GM12878 (cell line): Measurements from ENCODE around the gene IFRD2. TPM values are rescaled to one million over a fixed set of nuclear protein-coding genes. Genes with fewer than 3 reads are reported as not detected.

Source experiments
- ATAC-seq: fragments of 200-7000 bp; cut with Tn5 transposase; 3 replicates; pipeline ENCODE4 v1.9.1; 2020; ENCODE audit warnings: mild to moderate bottlenecking, moderate library complexity
- BruUV-seq: library from RNA; stranded (reverse); fragments of 400-500 nt; replicated peaks from 2 replicates; lab custom pipeline; 2021; lab: Mats Ljungman, UMichigan
- CTCF ChIA-PET: fragments of 300-600 bp; sonication (Branson Sonifier 250); formaldehyde crosslinking; extraction: SDS; loops from one replicate; lab custom pipeline; 2021; ENCODE audit warnings: inconsistent platforms; lab: Yijun Ruan, JAX
- POLR2A ChIA-PET: fragments of 350-600 bp; formaldehyde crosslinking; extraction: SDS; loops from one replicate; lab custom pipeline; 2021; ENCODE audit warnings: inconsistent platforms; lab: Charles Lee
- RAD21 ChIA-PET: fragments of 300-600 bp; sonication (Branson Sonifier 250); formaldehyde crosslinking; loops from one replicate; lab custom pipeline; 2023; ENCODE audit warnings: antibody characterized with exemption; ENCODE audit not compliant: unreplicated experiment; lab: Charles Lee
- SMC1A ChIA-PET: fragments of 300-600 bp; sonication (Branson Sonifier 250); formaldehyde crosslinking; loops from one replicate; lab custom pipeline; 2023; ENCODE audit not compliant: unreplicated experiment, uncharacterized antibody; lab: Charles Lee
- DNase-seq: peaks from one replicate; pipeline ENCODE4 v3.0.0-alpha.2; 2011; ENCODE audit warnings: low read depth, low spot score
- FAIRE-seq: peaks from 3 replicates; lab custom pipeline; 2011; peaks lifted over from hg19 to GRCh38; lab: Jason Lieb, UNC
- H2AFZ ChIP-seq: 2 replicates; pipeline ENCODE4 v1.6.0; 2011; ENCODE audit warnings: low read depth, low read length, control low read depth; ENCODE audit not compliant: control insufficient read depth
- H3K27ac ChIP-seq: 2 replicates; pipeline ENCODE4 v1.5.1; 2011; ENCODE audit warnings: control low read depth; ENCODE audit not compliant: control insufficient read depth, insufficient read depth
- H3K27me3 ChIP-seq, 2 experiments: replicated peaks in 1 of 2; 2 replicates each; pipeline versions ENCODE4 v1.6.0 to v1.6.1; 2011; ENCODE audit warnings: low read length in 1 of 2; ENCODE audit not compliant: control insufficient read depth in 2 of 2, insufficient read depth in 2 of 2
- H3K36me3 ChIP-seq, 2 experiments: 2 replicates each; pipeline ENCODE4 v1.5.1; 2011; ENCODE audit warnings: low read length in 1 of 2; ENCODE audit not compliant: control insufficient read depth in 2 of 2, insufficient read depth in 2 of 2
- H3K4me1 ChIP-seq: 2 replicates; pipeline ENCODE4 v1.6.1; 2011; ENCODE audit warnings: mild to moderate bottlenecking, low read length, moderate library complexity, mixed read lengths; ENCODE audit not compliant: control insufficient read depth, insufficient read depth
- H3K4me2 ChIP-seq: 2 replicates; pipeline ENCODE4 v1.6.0; 2011; ENCODE audit warnings: control low read depth; ENCODE audit not compliant: control insufficient read depth, insufficient read depth
- H3K4me3 ChIP-seq: fragments of 200-600 bp; sonication (generic); 2 replicates; pipeline ENCODE4 v1.5.1; 2016
- H3K79me2 ChIP-seq: 2 replicates; pipeline ENCODE4 v1.6.0; 2011; ENCODE audit warnings: low read length; ENCODE audit not compliant: control insufficient read depth, insufficient read depth
- H3K9ac ChIP-seq: 2 replicates; pipeline ENCODE4 v1.8.0; 2011; ENCODE audit warnings: low read length, control low read depth, mixed read lengths; ENCODE audit not compliant: control insufficient read depth, insufficient read depth
- H3K9me3 ChIP-seq: replicated peaks from 3 replicates; pipeline ENCODE4 v1.5.1; 2011; ENCODE audit warnings: mild to moderate bottlenecking, low read length; ENCODE audit not compliant: control insufficient read depth, insufficient read depth
- H4K20me1 ChIP-seq: 2 replicates; pipeline ENCODE4 v1.6.0; 2011; ENCODE audit not compliant: control insufficient read depth, insufficient read depth
- ATF7 ChIP-seq: fragments of 450-650 bp; IDR thresholded peaks from 2 replicates; pipeline ENCODE4 v1.6.1; 2016; ENCODE audit warnings: low read depth, mild to moderate bottlenecking
- BACH1 ChIP-seq: fragments of 450-650 bp; IDR thresholded peaks from 2 replicates; pipeline ENCODE4 v1.6.1; 2017; ENCODE audit warnings: mild to moderate bottlenecking, borderline replicate concordance
- CBX3 ChIP-seq: fragments of 200-600 bp; sonication (generic); IDR thresholded peaks from 2 replicates; pipeline ENCODE4 v1.6.1; 2016; ENCODE audit warnings: low read depth, borderline replicate concordance
- CHD4 ChIP-seq: fragments of 200-600 bp; sonication (generic); IDR thresholded peaks from 2 replicates; pipeline ENCODE4 v1.6.1; 2016; ENCODE audit warnings: mild to moderate bottlenecking
- EED ChIP-seq: sonication (generic); IDR thresholded peaks from 2 replicates; pipeline ENCODE4 v1.6.1; 2016; ENCODE audit warnings: antibody characterized with exemption, low read depth
- EGR1 ChIP-seq, 2 experiments: IDR thresholded peaks; 1 replicate in 1 of 2; 2 replicates in 1 of 2; pipeline ENCODE4 v1.6.1; 2011 to 2012; ENCODE audit warnings: low read depth in 2 of 2, low read length in 2 of 2, borderline replicate concordance in 1 of 2, mild to moderate bottlenecking in 1 of 2, moderate library complexity in 1 of 2
- EZH2 ChIP-seq: IDR thresholded peaks from 2 replicates; pipeline ENCODE4 v1.6.1; 2012; ENCODE audit warnings: low read depth, mild to moderate bottlenecking, control low read depth, inconsistent platforms, low read length, borderline replicate concordance; ENCODE audit not compliant: control insufficient read depth
- FOXK2 ChIP-seq: fragments of 450-650 bp; IDR thresholded peaks from 2 replicates; pipeline ENCODE4 v1.6.1; 2017; ENCODE audit warnings: mild to moderate bottlenecking, moderate library complexity
- GATAD2B ChIP-seq: fragments of 450-650 bp; conservative IDR thresholded peaks from 2 replicates; pipeline ENCODE4 v1.6.1; 2017; ENCODE audit warnings: low read depth, mild to moderate bottlenecking, moderate library complexity
- LARP7 ChIP-seq: fragments of 450-650 bp; IDR thresholded peaks from 2 replicates; pipeline ENCODE4 v1.6.1; 2017; ENCODE audit warnings: mild to moderate bottlenecking
- NFYA ChIP-seq: IDR thresholded peaks from 2 replicates; pipeline ENCODE4 v1.6.1; 2011; ENCODE audit warnings: low read depth, mild to moderate bottlenecking, low read length, improper control_type of control experiment, borderline replicate concordance
- SIX5 ChIP-seq: IDR thresholded peaks from 2 replicates; pipeline ENCODE4 v1.6.1; 2011; ENCODE audit warnings: mild to moderate bottlenecking, low read depth, low read length, moderate library complexity; ENCODE audit not compliant: severe bottlenecking
- SMARCA5 ChIP-seq: fragments of 450-650 bp; IDR thresholded peaks from 2 replicates; pipeline ENCODE4 v1.6.1; 2017; ENCODE audit warnings: mild to moderate bottlenecking
- TCF7 ChIP-seq: IDR thresholded peaks from 2 replicates; pipeline ENCODE4 v1.6.1; 2014; ENCODE audit warnings: antibody characterized with exemption, borderline replicate concordance
- ZSCAN29 ChIP-seq: fragments of 450-650 bp; IDR thresholded peaks from 2 replicates; pipeline ENCODE4 v1.6.1; 2017; ENCODE audit warnings: mild to moderate bottlenecking, moderate library complexity
- WGBS: methylation state at CpG from one replicate; pipeline ENCODE4 v1.1.6; 2016; ENCODE audit warnings: low lambda C conversion rate; ENCODE audit not compliant: insufficient replicate concordance, insufficient coverage; ENCODE audit errors: missing lambda C conversion rate; 5-methylcytosine and 5-hydroxymethylcytosine counted together
- in situ Hi-C: fragments of 300-500 bp; cut with MboI; formaldehyde crosslinking; loops from 9 replicates; pipeline ENCODE4 v1.14.3; 2018; ENCODE audit warnings: mixed read lengths
- intact Hi-C: fragments of 100-400 bp; cut with micrococcal nuclease; formaldehyde crosslinking; loops from one replicate; pipeline ENCODE4 v1.14.2; 2022; ENCODE audit not compliant: unreplicated experiment
- polyA plus RNA-seq, 11 experiments: library from polyadenylated mRNA; depleted of rRNA in 4 of 11; unstranded in 6 of 11; stranded (reverse) in 5 of 11; fragments of >200 nt; fragmentation: Nextera tagmentation in 4 of 11; fragmentation: Illumina TruSeq in 1 of 11; extraction: Ambion mirVana in 4 of 11; extraction: Trizol in 1 of 11; gene quantifications; 1 replicate in 1 of 11; 2 replicates in 10 of 11; pipeline versions ENCODE4 v1.2.1 to v1.2.3, GENCODE V29; 2011 to 2016; ENCODE audit warnings: inconsistent platforms in 2 of 11, missing spikeins in 2 of 11, low read depth in 1 of 11
- total RNA-seq, 4 experiments: library from RNA; depleted of rRNA in 3 of 4; stranded (reverse); fragments of >200 nt in 3 of 4; fragmentation: Illumina TruSeq in 1 of 4; extraction: Trizol in 1 of 4; gene quantifications; 2 replicates each; pipeline versions ENCODE4 v1.2.1 to v1.2.3, GENCODE V29; 2013 to 2021
- TF ChIP-seq, protein P1 (sequence below): IDR thresholded peaks from 2 replicates; pipeline ENCODE4 v1.6.1; 2012; ENCODE audit warnings: improper control_type of control experiment, low read depth, low read length; ENCODE audit not compliant: insufficient replicate concordance
- TF ChIP-seq, protein P2 (sequence below): IDR thresholded peaks from 2 replicates; pipeline ENCODE4 v1.6.1; 2012; ENCODE audit warnings: low read length, inconsistent platforms

Gene IFRD2
- total and polyA plus RNA-seq, 10 of the 15 experiments (the other 5 are each of a cell fraction or from before 2014, with no cell fraction given) = 19.1 to 153 (median 80.3) TPM

DNA sequence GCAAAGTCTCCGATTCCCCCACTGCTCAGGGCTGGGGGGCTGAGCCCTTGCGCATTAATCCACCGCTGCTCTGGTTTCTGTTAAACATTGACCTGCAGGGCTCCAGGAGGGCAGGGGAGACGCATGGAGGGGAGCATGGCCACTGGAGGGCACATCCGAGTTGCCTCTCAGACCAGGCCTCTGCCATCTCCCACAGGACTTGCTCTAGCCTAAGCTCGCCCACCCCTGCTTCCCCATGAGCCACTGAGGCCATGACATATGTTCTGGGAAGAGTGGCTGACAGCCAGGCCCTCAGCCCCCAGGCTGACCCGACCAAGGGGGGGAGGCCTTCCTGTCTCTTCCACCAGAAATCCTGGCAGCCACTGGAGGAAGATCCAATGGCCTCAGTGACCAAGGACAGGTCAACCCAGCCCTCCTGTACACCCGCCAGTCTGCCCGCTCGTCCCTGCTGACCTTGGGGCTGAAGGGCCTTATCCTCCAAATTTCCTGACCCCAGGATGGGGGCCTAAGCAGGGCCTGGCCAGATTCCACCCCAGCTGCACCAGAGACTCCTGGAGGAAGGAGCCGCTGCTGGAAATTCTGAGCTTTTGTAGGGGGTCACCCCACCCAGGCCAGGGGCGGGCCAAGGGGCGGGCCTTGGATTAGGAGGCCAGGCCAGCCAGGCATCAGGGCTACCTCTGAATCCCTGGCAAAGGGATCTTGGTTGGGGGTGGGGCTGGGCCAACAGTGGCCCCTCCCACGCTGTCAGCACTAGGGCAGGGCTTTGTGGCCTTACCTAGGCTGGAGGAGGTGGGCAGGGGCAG is 11.0 kb upstream of the IFRD2 start, which contains the start of gene HYAL1:
Gene HYAL1, minus strand, starts transcription at position 562 of the 803 bp plus-strand sequence. CDS start 618 bp downstream, outside the sequence.
- BruUV-seq = no TSS peak
- ATAC-seq = no peak
- H2AFZ ChIP-seq = no peak within 1 kb of the TSS
- H3K4me1 ChIP-seq = peaks cover 1% of the 10 kb centered on the region
- no peak within 1 kb of the TSS for H3K4me3 ChIP-seq
- H4K20me1 ChIP-seq = no peaks in the 10 kb centered on the region
- no peak within 1 kb of the TSS for H3K27ac ChIP-seq
- H3K36me3 ChIP-seq = no peaks in the 10 kb centered on the region
- DNase-seq = no peak
- ChIA-PET CTCF (interaction anchor here (3.5 kb wide), 1 partner anchor 21 kb away, joined by 13 read pairs; no protein-coding TSS in a partner anchor), POLR2A (no interaction called here), SMC1A (no interaction called here), RAD21 (no interaction called here)
- intact Hi-C loops = no loop called here
- FAIRE-seq = no peak
- H3K4me2 ChIP-seq = no peak within 1 kb of the TSS
- H3K27me3 ChIP-seq = no peaks in the 10 kb centered on the region
- WGBS = 77% methylated on average over 14 of the region's 14 CpGs
- H3K9ac ChIP-seq = no peak within 1 kb of the TSS
- H3K79me2 ChIP-seq = peaks cover 2% of the 10 kb centered on the region; the same call in 1 of the 2 replicates
- H3K9me3 ChIP-seq = no peaks in the 10 kb centered on the region
- TF ChIP-seq, protein P1, sequence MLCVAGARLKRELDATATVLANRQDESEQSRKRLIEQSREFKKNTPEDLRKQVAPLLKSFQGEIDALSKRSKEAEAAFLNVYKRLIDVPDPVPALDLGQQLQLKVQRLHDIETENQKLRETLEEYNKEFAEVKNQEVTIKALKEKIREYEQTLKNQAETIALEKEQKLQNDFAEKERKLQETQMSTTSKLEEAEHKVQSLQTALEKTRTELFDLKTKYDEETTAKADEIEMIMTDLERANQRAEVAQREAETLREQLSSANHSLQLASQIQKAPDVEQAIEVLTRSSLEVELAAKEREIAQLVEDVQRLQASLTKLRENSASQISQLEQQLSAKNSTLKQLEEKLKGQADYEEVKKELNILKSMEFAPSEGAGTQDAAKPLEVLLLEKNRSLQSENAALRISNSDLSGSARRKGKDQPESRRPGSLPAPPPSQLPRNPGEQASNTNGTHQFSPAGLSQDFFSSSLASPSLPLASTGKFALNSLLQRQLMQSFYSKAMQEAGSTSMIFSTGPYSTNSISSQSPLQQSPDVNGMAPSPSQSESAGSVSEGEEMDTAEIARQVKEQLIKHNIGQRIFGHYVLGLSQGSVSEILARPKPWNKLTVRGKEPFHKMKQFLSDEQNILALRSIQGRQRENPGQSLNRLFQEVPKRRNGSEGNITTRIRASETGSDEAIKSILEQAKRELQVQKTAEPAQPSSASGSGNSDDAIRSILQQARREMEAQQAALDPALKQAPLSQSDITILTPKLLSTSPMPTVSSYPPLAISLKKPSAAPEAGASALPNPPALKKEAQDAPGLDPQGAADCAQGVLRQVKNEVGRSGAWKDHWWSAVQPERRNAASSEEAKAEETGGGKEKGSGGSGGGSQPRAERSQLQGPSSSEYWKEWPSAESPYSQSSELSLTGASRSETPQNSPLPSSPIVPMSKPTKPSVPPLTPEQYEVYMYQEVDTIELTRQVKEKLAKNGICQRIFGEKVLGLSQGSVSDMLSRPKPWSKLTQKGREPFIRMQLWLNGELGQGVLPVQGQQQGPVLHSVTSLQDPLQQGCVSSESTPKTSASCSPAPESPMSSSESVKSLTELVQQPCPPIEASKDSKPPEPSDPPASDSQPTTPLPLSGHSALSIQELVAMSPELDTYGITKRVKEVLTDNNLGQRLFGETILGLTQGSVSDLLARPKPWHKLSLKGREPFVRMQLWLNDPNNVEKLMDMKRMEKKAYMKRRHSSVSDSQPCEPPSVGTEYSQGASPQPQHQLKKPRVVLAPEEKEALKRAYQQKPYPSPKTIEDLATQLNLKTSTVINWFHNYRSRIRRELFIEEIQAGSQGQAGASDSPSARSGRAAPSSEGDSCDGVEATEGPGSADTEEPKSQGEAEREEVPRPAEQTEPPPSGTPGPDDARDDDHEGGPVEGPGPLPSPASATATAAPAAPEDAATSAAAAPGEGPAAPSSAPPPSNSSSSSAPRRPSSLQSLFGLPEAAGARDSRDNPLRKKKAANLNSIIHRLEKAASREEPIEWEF = no peak
- TF ChIP-seq ATF7 (no peak), EED (no peak), NFYA (no peak), EZH2 (no peak), TCF7 (no peak), CBX3 (no peak), SIX5 (no peak), FOXK2 (no peak), GATAD2B (no peak), LARP7 (no peak), CHD4 (no peak), ZSCAN29 (no peak), BACH1 (no peak), SMARCA5 (no peak), EGR1 (IDR thresholded peaks at IDR 0.05; ENCODE audit: borderline replicate concordance in 1 of 2, low read depth in 2 of 2, low read length in 2 of 2) (no peak)
- TF ChIP-seq, protein P2, sequence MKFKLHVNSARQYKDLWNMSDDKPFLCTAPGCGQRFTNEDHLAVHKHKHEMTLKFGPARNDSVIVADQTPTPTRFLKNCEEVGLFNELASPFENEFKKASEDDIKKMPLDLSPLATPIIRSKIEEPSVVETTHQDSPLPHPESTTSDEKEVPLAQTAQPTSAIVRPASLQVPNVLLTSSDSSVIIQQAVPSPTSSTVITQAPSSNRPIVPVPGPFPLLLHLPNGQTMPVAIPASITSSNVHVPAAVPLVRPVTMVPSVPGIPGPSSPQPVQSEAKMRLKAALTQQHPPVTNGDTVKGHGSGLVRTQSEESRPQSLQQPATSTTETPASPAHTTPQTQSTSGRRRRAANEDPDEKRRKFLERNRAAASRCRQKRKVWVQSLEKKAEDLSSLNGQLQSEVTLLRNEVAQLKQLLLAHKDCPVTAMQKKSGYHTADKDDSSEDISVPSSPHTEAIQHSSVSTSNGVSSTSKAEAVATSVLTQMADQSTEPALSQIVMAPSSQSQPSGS = no peak
- in situ Hi-C loops = no loop called here
